ENCODE data around the gene CDK17. TPM values are rescaled to one million over a fixed set of nuclear protein-coding genes. Genes with fewer than 3 reads are reported as not detected.

The CDK17 gene
- total RNA-seq, 1 experiment from 2014 or later = 21.4 TPM

Other genes with a start within 250 kb of the CDK17 start
- 45.6 TPM for gene ELK3, start 206.1 kb downstream of the CDK17 start, total RNA-seq (2021; ENCODE audit: unreplicated experiment)
- 0.25 TPM for gene CFAP54, start 89.1 kb upstream of the CDK17 start, total RNA-seq (2021; ENCODE audit: unreplicated experiment)

Data from HCT116 (cell line).